ENCODE data around the gene EIF5B.

EIF5B gene

GRCh38 chr2:99382143-99382542, 45.0 kb downstream of the EIF5B start:
- no peak for DNase-seq (ENCODE audit: extremely low spot score)
- ChIA-PET CTCF (no interaction called here), POLR2A (interaction anchor here (1.3 kb wide), 1 partner anchor 45 kb away, joined by 3 read pairs; the partner anchor contains the start of gene EIF5B)
- TF ChIP-seq NFRKB (IDR thresholded peaks at IDR 0.05) (no peak), HDGF (IDR thresholded peaks at IDR 0.05; ENCODE audit: borderline replicate concordance) (no peak), PKNOX1 (IDR thresholded peaks at IDR 0.05) (no peak), ELF4 (IDR thresholded peaks at IDR 0.05) (no peak), ZNF384 (IDR thresholded peaks at IDR 0.05) (no peak), SUZ12 (IDR thresholded peaks at IDR 0.05) (no peak), CTBP1 (IDR thresholded peaks at IDR 0.05; ENCODE audit: borderline replicate concordance) (no peak), FOXK2 (IDR thresholded peaks at IDR 0.05) (no peak), BHLHE40 (IDR thresholded peaks at IDR 0.05; ENCODE audit: borderline replicate concordance) (no peak), TARDBP (IDR thresholded peaks at IDR 0.05) (no peak), L3MBTL2 (conservative IDR thresholded peaks at IDR 0.05) (no peak), ARNT (IDR thresholded peaks at IDR 0.05) (no peak)

- POLR2A ChIA-PET = no interaction called here
- no peak for TF ChIP-seq BHLHE40 (IDR thresholded peaks at IDR 0.05; ENCODE audit: borderline replicate concordance)
- TF ChIP-seq FOXA1 (IDR thresholded peaks at IDR 0.05) = no peak
- TF ChIP-seq PKNOX1 (IDR thresholded peaks at IDR 0.05) = no peak
- no peak for TF ChIP-seq NFRKB (IDR thresholded peaks at IDR 0.05)
- TF ChIP-seq SP1 (IDR thresholded peaks at IDR 0.05) = no peak
- no peak for TF ChIP-seq CTBP1 (IDR thresholded peaks at IDR 0.05; ENCODE audit: borderline replicate concordance)
- no peak for TF ChIP-seq FOXK2 (IDR thresholded peaks at IDR 0.05)
- no peak for TF ChIP-seq ARNT (IDR thresholded peaks at IDR 0.05)
- no peak for TF ChIP-seq ZNF384 (IDR thresholded peaks at IDR 0.05)
- no peak for TF ChIP-seq TARDBP (IDR thresholded peaks at IDR 0.05)
- TF ChIP-seq LEF1 (IDR thresholded peaks at IDR 0.05; ENCODE audit: borderline replicate concordance) = no peak
- no peak for TF ChIP-seq ELF4 (IDR thresholded peaks at IDR 0.05)
- no peak for TF ChIP-seq FOXM1 (IDR thresholded peaks at IDR 0.05; ENCODE audit: borderline replicate concordance)
- TF ChIP-seq SUZ12 (IDR thresholded peaks at IDR 0.05) = no peak
- TF ChIP-seq HDGF (IDR thresholded peaks at IDR 0.05; ENCODE audit: borderline replicate concordance) = no peak
- TF ChIP-seq L3MBTL2 (conservative IDR thresholded peaks at IDR 0.05) = no peak
- CTCF ChIA-PET = no interaction called here
- DNase-seq (ENCODE audit: extremely low spot score) = no peak
These were observed 48.8 kb downstream of the EIF5B start for GRCh38 chr2:99386011-99386410.

- CTCF ChIA-PET = no interaction called here
- no peak for TF ChIP-seq LEF1 (IDR thresholded peaks at IDR 0.05; ENCODE audit: borderline replicate concordance)
- TF ChIP-seq L3MBTL2 (conservative IDR thresholded peaks at IDR 0.05) = no peak
- TF ChIP-seq TARDBP (IDR thresholded peaks at IDR 0.05) = no peak
- TF ChIP-seq SP1 (IDR thresholded peaks at IDR 0.05) = no peak
- no peak for TF ChIP-seq ARNT (IDR thresholded peaks at IDR 0.05)
- TF ChIP-seq FOXA1 (IDR thresholded peaks at IDR 0.05) = no peak
- TF ChIP-seq PKNOX1 (IDR thresholded peaks at IDR 0.05) = no peak
- TF ChIP-seq FOXK2 (IDR thresholded peaks at IDR 0.05) = no peak
- TF ChIP-seq CTBP1 (IDR thresholded peaks at IDR 0.05; ENCODE audit: borderline replicate concordance) = no peak
- no peak for TF ChIP-seq ELF4 (IDR thresholded peaks at IDR 0.05)
- no peak for TF ChIP-seq NFRKB (IDR thresholded peaks at IDR 0.05)
- no peak for TF ChIP-seq FOXM1 (IDR thresholded peaks at IDR 0.05; ENCODE audit: borderline replicate concordance)
- TF ChIP-seq ZNF384 (IDR thresholded peaks at IDR 0.05) = no peak
- no peak for TF ChIP-seq SUZ12 (IDR thresholded peaks at IDR 0.05)
- TF ChIP-seq HDGF (IDR thresholded peaks at IDR 0.05; ENCODE audit: borderline replicate concordance) = no peak
- no peak for TF ChIP-seq BHLHE40 (IDR thresholded peaks at IDR 0.05; ENCODE audit: borderline replicate concordance)
- DNase-seq (ENCODE audit: extremely low spot score) = no peak
- POLR2A ChIA-PET = no interaction called here
These were observed 51.7 kb downstream of the EIF5B start for GRCh38 chr2:99388892-99389291.

- ChIA-PET CTCF (no interaction called here), POLR2A (no interaction called here)
- no peak for TF ChIP-seq CTBP1 (IDR thresholded peaks at IDR 0.05; ENCODE audit: borderline replicate concordance)
- TF ChIP-seq BHLHE40 (IDR thresholded peaks at IDR 0.05; ENCODE audit: borderline replicate concordance) = no peak
- TF ChIP-seq FOXM1 (IDR thresholded peaks at IDR 0.05; ENCODE audit: borderline replicate concordance) = no peak
- TF ChIP-seq SP1 (IDR thresholded peaks at IDR 0.05) = no peak
- TF ChIP-seq FOXA1 (IDR thresholded peaks at IDR 0.05) = no peak
- TF ChIP-seq ARNT (IDR thresholded peaks at IDR 0.05) = no peak
- TF ChIP-seq FOXK2 (IDR thresholded peaks at IDR 0.05) = no peak
- no peak for TF ChIP-seq ELF4 (IDR thresholded peaks at IDR 0.05)
- no peak for TF ChIP-seq SUZ12 (IDR thresholded peaks at IDR 0.05)
- TF ChIP-seq HDGF (IDR thresholded peaks at IDR 0.05; ENCODE audit: borderline replicate concordance) = no peak
- no peak for TF ChIP-seq ZNF384 (IDR thresholded peaks at IDR 0.05)
- TF ChIP-seq PKNOX1 (IDR thresholded peaks at IDR 0.05) = no peak
- TF ChIP-seq LEF1 (IDR thresholded peaks at IDR 0.05; ENCODE audit: borderline replicate concordance) = no peak
- TF ChIP-seq L3MBTL2 (conservative IDR thresholded peaks at IDR 0.05) = no peak
- DNase-seq (ENCODE audit: extremely low spot score) = no peak
These were observed 52.2 kb downstream of the EIF5B start for GRCh38 chr2:99389371-99389770.

GRCh38 chr2:99389946-99390345, 52.8 kb downstream of the EIF5B start:
- ChIA-PET CTCF (no interaction called here), POLR2A (no interaction called here)
- TF ChIP-seq SUZ12 (IDR thresholded peaks at IDR 0.05) (no peak), LEF1 (IDR thresholded peaks at IDR 0.05; ENCODE audit: borderline replicate concordance) (no peak), ELF4 (IDR thresholded peaks at IDR 0.05) (no peak), CTBP1 (IDR thresholded peaks at IDR 0.05; ENCODE audit: borderline replicate concordance) (no peak), PKNOX1 (IDR thresholded peaks at IDR 0.05) (no peak), FOXM1 (IDR thresholded peaks at IDR 0.05; ENCODE audit: borderline replicate concordance) (no peak), HDGF (IDR thresholded peaks at IDR 0.05; ENCODE audit: borderline replicate concordance) (no peak), BHLHE40 (IDR thresholded peaks at IDR 0.05; ENCODE audit: borderline replicate concordance) (no peak), FOXK2 (IDR thresholded peaks at IDR 0.05) (no peak), FOXA1 (IDR thresholded peaks at IDR 0.05) (no peak), L3MBTL2 (conservative IDR thresholded peaks at IDR 0.05) (no peak)
- no peak for DNase-seq (ENCODE audit: extremely low spot score)
